Measurements from ENCODE around the gene PABPN1L. TPM values are rescaled to one million over a fixed set of nuclear protein-coding genes. Genes with fewer than 3 reads are reported as not detected.

The PABPN1L gene
- total and polyA plus RNA-seq, 8 donors, result 0.15 TPM; not detected in 7

- H3K4me3 ChIP-seq, result no peak overlapping the region
- H3K4me1 ChIP-seq, result no peaks in the 10 kb centered on the region
- peaks cover 0 to 70% (median 48%) of the 10 kb centered on the region in 4 donors for H3K36me3 ChIP-seq
- no peak for TF ChIP-seq POLR2A (IDR thresholded peaks at IDR 0.05)
- TF ChIP-seq CTCF (IDR thresholded peaks at IDR 0.05), result no peak
- TF ChIP-seq EP300 (IDR thresholded peaks at IDR 0.05), result no peak
- TF ChIP-seq POLR2AphosphoS5 (IDR thresholded peaks at IDR 0.05), result no peak
- no peak for DNase-seq
- H3K27me3 ChIP-seq, result no peaks in the 10 kb centered on the region
- intact Hi-C loops (cut with DNase I; ENCODE audit: low total_unique reads), result no loop called here
- H3K9me3 ChIP-seq, result no peaks in the 10 kb centered on the region
- no peak overlapping the region for H3K27ac ChIP-seq
- WGBS, 5 donors, result 91 to 95% (median 95%) methylated on average over 16 to 18 of the region's 18 CpGs
These were observed 18.8 kb downstream of the PABPN1L start for GRCh38 chr16:88847654-88848053.

GRCh38 chr16:88846088-88846487 lies 20.4 kb downstream of the PABPN1L start:
- no peak for TF ChIP-seq POLR2A (IDR thresholded peaks at IDR 0.05)
- TF ChIP-seq EP300 (IDR thresholded peaks at IDR 0.05), result no peak
- no peak for TF ChIP-seq POLR2AphosphoS5 (IDR thresholded peaks at IDR 0.05)
- TF ChIP-seq CTCF (IDR thresholded peaks at IDR 0.05), result no peak
- Histone ChIP-seq H3K27ac (no peak overlapping the region), H3K36me3 (peaks cover 0 to 73% (median 56%) of the 10 kb centered on the region in 4 donors), H3K4me1 (no peaks in the 10 kb centered on the region), H3K9me3 (no peaks in the 10 kb centered on the region), H3K4me3 (no peak overlapping the region), H3K27me3 (no peaks in the 10 kb centered on the region)
- no peak for DNase-seq
- 90 to 99% (median 97%) methylated on average over 9 of the region's 9 CpGs for whole genome bisulfite sequencing, 5 donors
- intact Hi-C loops (cut with DNase I; ENCODE audit: low total_unique reads), result no loop called here

GRCh38 chr16:88844419-88845036 lies 21.9 kb downstream of the PABPN1L start:
- DNase-seq, result no peak
- Histone ChIP-seq H3K4me1 (no peaks in the 10 kb centered on the region), H3K27me3 (no peaks in the 10 kb centered on the region), H3K27ac (no peak overlapping the region), H3K4me3 (no peak overlapping the region), H3K36me3 (peaks cover 8 to 74% (median 56%) of the 10 kb centered on the region in 4 donors), H3K9me3 (no peaks in the 10 kb centered on the region)
- WGBS, 5 donors, result 70 to 80% (median 79%) methylated on average over 11 of the region's 11 CpGs
- TF ChIP-seq POLR2A (IDR thresholded peaks at IDR 0.05) (no peak), EP300 (IDR thresholded peaks at IDR 0.05) (no peak), CTCF (IDR thresholded peaks at IDR 0.05) (no peak), POLR2AphosphoS5 (IDR thresholded peaks at IDR 0.05) (no peak)
- intact Hi-C loops (cut with DNase I; ENCODE audit: low total_unique reads), result no loop called here

GRCh38 chr16:88843256-88843655 lies 23.2 kb downstream of the PABPN1L start:
- Histone ChIP-seq H3K36me3 (peaks cover 9 to 74% (median 62%) of the 10 kb centered on the region in 4 donors), H3K27ac (no peak overlapping the region), H3K4me1 (no peaks in the 10 kb centered on the region), H3K27me3 (no peaks in the 10 kb centered on the region), H3K9me3 (no peaks in the 10 kb centered on the region), H3K4me3 (no peak overlapping the region)
- intact Hi-C loops (cut with DNase I; ENCODE audit: low total_unique reads), result no loop called here
- WGBS, 5 donors, result 90 to 96% (median 94%) methylated on average over 20 of the region's 20 CpGs
- TF ChIP-seq POLR2AphosphoS5 (IDR thresholded peaks at IDR 0.05), result no peak
- TF ChIP-seq EP300 (IDR thresholded peaks at IDR 0.05), result no peak
- no peak for TF ChIP-seq CTCF (IDR thresholded peaks at IDR 0.05)
- no peak for TF ChIP-seq POLR2A (IDR thresholded peaks at IDR 0.05)
- DNase-seq, result no peak

All from stomach (tissue), 9 donors.